GM21529 (cell line): Measurements from ENCODE around the gene YARS2.

Experiments
- ATAC-seq: cut with Tn5 transposase; IDR thresholded peaks from one replicate; pipeline ENCODE4 v1.9.1; 2021; ENCODE audit not compliant: unreplicated experiment

Gene YARS2

DNA sequence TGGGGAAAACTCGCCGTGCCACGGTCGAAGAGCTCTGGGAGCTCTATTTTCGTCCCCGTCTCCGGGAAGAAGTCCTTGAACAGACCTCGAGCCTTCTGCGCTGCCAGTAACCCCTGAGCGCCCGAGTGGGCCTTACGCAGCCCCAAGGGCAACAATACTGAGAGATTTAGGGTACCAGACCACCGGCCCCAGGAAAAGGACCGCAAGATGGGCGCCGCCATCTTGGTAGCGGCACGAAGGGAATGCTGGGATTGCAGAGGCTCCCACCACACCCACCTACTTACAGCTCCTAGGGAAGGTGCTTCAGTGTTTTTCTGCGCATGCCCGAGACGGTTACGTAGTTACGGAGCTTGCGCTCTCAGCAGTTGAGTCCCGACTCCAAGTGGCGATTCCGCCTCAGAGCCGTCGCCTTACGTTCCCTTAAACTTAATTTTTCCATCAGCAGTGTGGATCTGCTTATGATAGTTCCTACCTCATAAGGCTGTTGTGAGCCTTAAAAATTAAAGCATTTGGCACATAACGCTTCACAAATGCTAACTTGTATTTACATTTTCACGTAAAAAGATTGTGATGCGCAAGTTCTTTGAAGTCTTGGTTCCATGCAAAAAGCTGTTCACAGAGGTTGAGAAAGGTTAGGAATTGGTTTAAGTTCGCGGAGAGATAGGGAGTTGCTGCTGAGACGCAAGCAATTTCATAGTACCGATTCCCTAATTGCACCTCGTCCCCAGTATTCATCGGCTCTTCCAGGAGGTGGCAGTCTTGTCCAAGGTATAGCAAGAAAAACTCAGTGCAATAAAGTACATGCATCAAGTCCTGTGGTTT, at the start of gene YARS2:
Gene YARS2 (minus strand): TSS at position 244 of the 822 bp plus-strand sequence. CDS start 23 bp downstream, at position 221.
- peak; percentile 88 for ATAC-seq

DNA sequence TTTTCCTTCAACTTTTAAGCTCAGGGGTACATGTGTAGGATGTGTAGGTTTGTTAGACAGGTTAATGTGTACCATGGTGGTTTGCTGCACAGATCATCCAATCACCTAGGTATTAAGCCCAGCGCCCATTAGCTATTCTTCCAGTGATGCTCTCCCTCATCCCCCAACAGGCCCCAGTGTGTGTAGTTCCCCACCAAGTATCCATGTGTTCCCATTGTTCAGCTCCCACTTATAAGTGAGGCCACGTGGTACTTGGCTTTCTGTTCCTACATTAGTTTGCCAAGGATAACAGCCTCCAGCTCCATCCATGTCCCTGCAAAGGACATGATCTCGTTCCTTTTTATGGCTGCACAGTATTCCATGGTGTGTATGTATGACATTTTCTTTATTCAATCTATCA, 48.6 kb upstream of the YARS2 start:
- ATAC-seq, result no peak

- ATAC-seq, result no peak
Measured at GRCh38 chr12:32801269-32801980, 45.7 kb upstream of the YARS2 start.

DNA sequence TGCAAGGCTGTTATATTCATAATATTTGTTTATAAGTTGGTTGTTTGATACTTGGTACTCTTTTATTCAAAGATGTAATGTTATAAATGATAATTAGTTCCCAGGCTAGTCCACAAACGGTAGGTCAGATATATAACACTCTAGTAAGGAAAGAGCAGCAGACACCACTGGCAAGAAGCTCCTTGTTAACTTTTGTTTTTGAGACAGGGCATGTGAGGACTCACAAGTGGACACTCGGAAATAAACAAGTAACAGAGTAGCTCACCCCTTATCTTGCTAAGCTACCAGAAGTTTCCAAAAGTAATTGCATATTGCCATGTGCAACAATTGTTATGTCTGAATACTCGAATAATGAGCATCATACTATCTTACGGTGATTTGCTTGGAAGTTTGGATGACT, 38.6 kb upstream of the YARS2 start:
- no peak for ATAC-seq

DNA sequence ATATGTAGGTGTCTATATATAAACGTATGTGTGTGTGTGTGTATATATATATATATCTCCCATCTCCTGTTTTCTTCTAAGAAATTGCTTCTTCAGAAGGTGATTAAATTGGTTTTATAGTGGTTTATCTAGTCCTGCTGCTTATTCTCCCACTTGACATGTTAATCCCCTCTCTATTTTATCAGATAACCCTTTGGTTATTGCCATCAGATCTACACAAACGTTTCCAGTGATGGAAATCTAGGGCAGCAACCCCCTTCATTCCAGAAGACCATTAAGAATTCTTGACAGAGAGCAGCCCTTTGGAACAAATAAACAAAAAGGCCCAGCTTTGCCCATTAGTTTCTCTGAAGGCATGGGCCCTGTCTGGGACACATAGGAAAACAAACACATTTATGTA, 34.2 kb upstream of the YARS2 start:
- no peak for ATAC-seq

GRCh38 chr12:32789446-32789845, 33.7 kb upstream of the YARS2 start:
- ATAC-seq, result no peak

DNA sequence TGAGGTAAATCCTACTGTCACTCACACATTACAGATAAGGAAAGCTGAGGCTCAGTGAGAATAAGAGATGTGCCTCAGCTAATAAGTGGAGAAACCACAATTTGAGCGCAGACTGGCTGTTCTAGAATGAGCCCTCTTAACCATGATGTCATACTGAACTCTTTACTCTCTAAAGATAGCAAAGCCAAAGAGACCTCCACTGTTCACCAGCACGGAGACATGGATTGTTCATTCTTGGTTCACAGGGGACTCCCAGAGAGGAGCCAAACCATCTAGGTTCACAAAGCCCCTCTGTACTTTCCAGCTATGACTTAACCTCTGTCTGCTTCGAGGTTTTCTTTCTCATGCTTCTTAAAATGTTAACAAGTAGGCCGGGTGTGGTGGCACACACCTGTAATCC, 32.7 kb upstream of the YARS2 start:
- no peak for ATAC-seq

DNA sequence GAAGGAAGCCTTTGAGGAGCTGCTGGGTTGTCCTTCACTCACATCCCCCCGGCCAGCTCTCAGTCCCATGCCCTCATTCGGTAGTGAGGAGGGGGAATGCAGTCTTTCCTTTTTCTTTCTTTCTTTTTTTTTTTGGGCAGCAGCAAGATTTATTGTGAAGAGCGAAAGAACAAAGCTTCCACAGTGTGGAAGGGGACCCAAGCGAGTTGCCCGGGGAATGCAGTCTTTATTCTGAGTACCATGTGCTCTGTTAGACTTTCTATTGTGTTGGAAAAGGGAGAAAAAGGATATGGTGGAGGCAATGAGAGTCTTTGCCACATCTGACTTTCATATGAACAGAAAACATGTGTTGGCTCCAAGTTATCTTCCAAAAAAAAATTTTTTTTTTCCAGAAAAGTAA, 29.9 kb upstream of the YARS2 start:
- no peak for ATAC-seq

DNA sequence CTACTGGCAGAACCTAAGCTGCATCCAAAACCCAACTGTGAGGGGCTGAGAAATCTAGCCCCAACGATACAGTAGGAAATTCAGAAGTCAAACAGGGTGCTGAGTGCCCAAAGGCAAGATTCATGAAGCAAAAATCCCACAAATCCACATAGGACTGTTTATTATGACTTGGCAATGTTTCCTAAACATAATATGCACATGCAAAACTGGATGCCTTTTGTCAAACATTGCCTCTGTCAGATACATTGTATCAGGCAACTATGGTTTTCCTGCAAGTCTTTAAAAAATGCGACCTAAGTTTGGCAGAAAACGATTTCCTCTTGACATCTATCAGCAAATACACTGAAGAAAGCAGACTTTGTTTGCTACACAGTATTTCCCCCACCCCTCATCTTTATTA, 27.3 kb upstream of the YARS2 start:
- ATAC-seq, result no peak

DNA sequence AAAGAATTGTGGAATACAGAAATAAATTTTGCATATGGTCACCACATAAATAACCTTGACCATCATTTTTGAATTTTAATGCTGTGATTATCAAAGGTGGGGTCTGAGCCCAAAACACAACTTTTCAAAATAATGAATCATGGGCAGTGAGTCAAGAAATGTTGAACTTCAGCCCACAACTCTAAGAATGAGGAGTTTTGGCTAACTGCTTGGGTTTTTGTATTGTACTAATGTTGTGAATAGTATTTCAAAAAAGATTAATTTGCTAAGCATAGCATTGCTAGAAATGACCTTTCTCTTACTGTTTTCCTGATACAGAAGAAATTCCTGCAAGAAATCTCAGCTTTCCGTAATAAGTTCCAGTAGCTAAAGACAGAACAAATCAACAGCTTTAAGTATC, 24.4 kb upstream of the YARS2 start:
- ATAC-seq, result no peak

- ATAC-seq, result no peak
Measured at GRCh38 chr12:32777691-32778175, 22.0 kb upstream of the YARS2 start.

DNA sequence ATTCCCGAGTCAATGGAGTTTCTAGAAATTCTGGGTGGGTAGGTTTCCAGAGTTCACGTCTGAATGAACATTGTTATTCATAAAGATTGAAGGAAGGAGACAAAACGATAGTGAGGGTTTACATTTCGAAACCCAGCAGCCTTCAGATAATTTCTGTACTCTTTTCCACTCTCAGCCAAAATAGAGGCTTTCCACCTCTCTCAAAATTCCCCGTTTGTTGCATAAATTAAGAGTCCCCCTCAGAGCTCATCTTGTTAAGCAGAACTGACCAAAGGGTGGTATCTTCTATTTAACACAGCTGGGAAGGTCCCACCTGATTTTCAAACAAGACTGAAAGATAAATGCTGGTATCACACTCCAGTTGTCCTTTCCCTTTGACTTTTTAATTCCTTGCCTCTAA, 21.5 kb upstream of the YARS2 start:
- peak; percentile 92 for ATAC-seq

DNA sequence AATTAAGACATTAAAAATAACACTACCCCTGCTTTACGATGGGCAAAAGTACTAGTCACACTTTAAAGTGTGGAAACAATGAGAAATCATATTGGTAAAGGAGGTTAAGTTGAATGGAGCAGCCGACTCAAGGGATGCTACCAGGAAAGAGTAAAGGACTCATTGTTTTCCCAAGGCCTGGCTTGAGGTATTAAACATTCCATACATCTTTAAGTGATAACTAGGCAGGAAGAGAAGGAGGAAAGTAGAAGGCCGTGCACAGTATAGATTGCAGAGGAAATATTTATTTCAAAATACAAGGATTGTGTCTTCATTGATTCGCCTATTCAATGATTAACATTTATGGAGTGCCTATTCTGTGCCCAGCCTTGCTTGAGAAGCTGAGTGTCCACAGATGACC, 20.6 kb upstream of the YARS2 start:
- no peak for ATAC-seq

- ATAC-seq, result no peak
Measured at GRCh38 chr12:32773691-32774090, 18.0 kb upstream of the YARS2 start.

DNA sequence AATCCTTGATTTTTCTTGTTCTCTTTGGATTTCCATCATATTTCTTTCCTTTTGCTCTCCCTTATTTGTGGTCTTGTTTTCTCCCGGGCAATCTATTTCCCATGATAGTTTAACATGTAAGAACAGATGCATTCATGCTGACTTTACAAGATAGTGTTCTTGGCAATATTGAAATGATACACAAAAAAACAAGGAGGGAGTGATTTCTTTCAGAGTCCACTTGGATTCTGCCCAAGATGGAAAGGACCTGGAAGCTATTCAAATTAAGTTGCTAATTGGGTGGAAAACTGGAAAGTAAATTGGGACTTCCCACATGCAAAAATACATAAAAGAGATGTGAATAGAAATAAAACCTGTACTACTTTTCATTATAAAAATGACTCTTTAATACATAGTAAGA, 14.4 kb upstream of the YARS2 start:
- ATAC-seq, result no peak

- ATAC-seq, result no peak
Measured at GRCh38 chr12:32768518-32768917, 12.8 kb upstream of the YARS2 start.

- ATAC-seq, result no peak
Measured at GRCh38 chr12:32765906-32766305, 10.2 kb upstream of the YARS2 start.

DNA sequence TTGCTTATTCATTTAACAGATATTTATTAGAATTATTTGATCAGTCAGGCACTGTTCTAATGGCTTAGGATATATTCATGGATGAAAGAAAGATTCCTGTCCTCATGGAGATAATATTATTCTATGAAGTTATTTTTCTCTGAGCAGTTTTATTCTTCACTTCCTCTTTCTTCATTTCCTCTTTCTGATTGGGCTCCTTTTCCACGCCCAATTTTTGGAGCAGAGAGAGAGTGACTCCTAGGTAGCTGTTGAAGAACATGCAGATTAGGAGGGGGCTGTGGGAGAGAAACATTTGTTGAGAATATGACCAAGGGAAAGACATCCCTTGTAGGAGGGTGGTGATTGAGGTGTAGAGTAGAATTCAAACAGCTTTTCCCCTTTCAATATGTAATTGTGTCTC, 6.0 kb upstream of the YARS2 start:
- ATAC-seq, result peak; percentile 70

- no peak for ATAC-seq
Measured at GRCh38 chr12:32757157-32757556, 1.5 kb upstream of the YARS2 start.

GRCh38 chr12:32756476-32757066, 874 bp upstream of the YARS2 start:
- no peak for ATAC-seq

DNA sequence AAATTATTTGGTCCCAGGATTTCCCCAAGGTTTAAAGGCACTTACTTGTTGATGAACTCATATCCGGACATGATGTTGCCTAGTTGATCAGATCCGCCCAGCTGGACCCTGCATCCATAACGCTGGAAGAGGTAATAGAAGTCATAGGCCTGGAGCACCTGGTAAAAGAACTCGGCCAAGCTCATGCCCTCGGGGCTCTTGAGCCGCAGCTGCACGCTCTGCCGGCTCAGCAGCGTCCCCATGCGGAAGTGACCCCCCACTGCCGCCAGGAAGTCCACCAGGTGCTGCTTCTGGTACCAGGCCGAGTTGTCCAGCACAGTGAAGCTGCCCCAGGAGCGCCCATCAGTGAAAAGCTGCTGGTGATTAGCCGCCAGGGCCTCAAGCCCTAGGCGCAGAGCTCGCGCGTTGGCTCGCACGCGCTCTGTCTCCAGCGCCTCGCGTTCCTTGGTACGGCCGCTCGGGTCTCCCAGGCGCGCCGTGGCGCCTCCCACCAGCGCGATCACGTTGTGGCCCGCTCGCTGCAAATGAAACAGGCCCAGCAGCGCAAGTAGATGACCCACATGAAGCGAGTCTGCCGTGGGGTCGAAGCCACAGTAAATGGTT, 545 bp downstream of the YARS2 start:
- ATAC-seq, result peak; percentile 70

- no peak for ATAC-seq
Measured at GRCh38 chr12:32754111-32754510, 1.6 kb downstream of the YARS2 start.
